NCI-H774 (cell line): ENCODE measurements around the gene CDH7.

Experiments
- DNase-seq: peaks from one replicate; lab custom pipeline; 2025; lab: John Stamatoyannopoulos, UW

CDH7 gene

GRCh38 chr18:65919018-65919417, 168.2 kb downstream of the CDH7 start:
- DNase-seq, result no peak

- DNase-seq, result no peak
These were observed 168.9 kb downstream of the CDH7 start for GRCh38 chr18:65919663-65920062.

GRCh38 chr18:65922103-65922502, 171.3 kb downstream of the CDH7 start:
- DNase-seq, result no peak

GRCh38 chr18:65924904-65925303, 174.1 kb downstream of the CDH7 start:
- DNase-seq, result no peak

GRCh38 chr18:65934874-65935273, 184.1 kb downstream of the CDH7 start:
- DNase-seq, result no peak

GRCh38 chr18:65936678-65937077, 185.9 kb downstream of the CDH7 start:
- DNase-seq, result no peak

- DNase-seq, result no peak
These were observed 186.4 kb downstream of the CDH7 start for GRCh38 chr18:65937180-65937579.

GRCh38 chr18:65938592-65939372, 188.0 kb downstream of the CDH7 start:
- no peak for DNase-seq
